Activated naive CD8-positive, alpha-beta T cell treated with anti-CD3 and anti-CD28 coated beads, Interleukin-2, amount 50 U/mL, for 24 hours (primary cell): ENCODE data around the gene NTHL1.

Experiments used
- ATAC-seq: fragments of 150-1000 bp; cut with Tn5 transposase; one replicate; pipeline ENCODE4 v1.10.0; 2021
- DNase-seq: peaks from one replicate; pipeline ENCODE4 v3.0.0; 2021
- H3K27ac Mint-ChIP-seq: one replicate; pipeline ENCODE4 v1.8.0; 2021; ENCODE audit warnings: mild to moderate bottlenecking, mixed read lengths
- H3K27me3 Mint-ChIP-seq: one replicate; pipeline ENCODE4 v1.8.0; 2021; ENCODE audit warnings: mixed read lengths
- H3K36me3 Mint-ChIP-seq: one replicate; pipeline ENCODE4 v1.8.0; 2021; ENCODE audit warnings: low read depth, mixed read lengths
- H3K4me1 Mint-ChIP-seq: one replicate; pipeline ENCODE4 v1.8.0; 2021; ENCODE audit warnings: mixed read lengths
- H3K4me3 Mint-ChIP-seq: one replicate; pipeline ENCODE4 v1.8.0; 2021; ENCODE audit warnings: mild to moderate bottlenecking, moderate library complexity, mixed read lengths
- H3K9me3 Mint-ChIP-seq: one replicate; pipeline ENCODE4 v1.8.0; 2021; ENCODE audit warnings: mixed read lengths

NTHL1 gene

GRCh38 chr16:2044541-2044940 is 3.1 kb downstream of the NTHL1 start:
- Mint-ChIP-seq H3K27ac (no peak overlapping the region), H3K4me1 (peaks cover 23% of the 10 kb centered on the region), H3K27me3 (no peaks in the 10 kb centered on the region), H3K4me3 (no peak overlapping the region), H3K9me3 (no peaks in the 10 kb centered on the region), H3K36me3 (peaks cover 2% of the 10 kb centered on the region)
- DNase-seq (no peak), ATAC-seq (no peak)

GRCh38 chr16:2043667-2044451 is 3.8 kb downstream of the NTHL1 start:
- Mint-ChIP-seq H3K27me3 (no peaks in the 10 kb centered on the region), H3K9me3 (no peaks in the 10 kb centered on the region), H3K4me1 (peaks cover 18% of the 10 kb centered on the region), H3K36me3 (peaks cover 2% of the 10 kb centered on the region), H3K27ac (no peak overlapping the region), H3K4me3 (no peak overlapping the region)
- ATAC-seq (no peak), DNase-seq (no peak)

GRCh38 chr16:2042986-2043666 is 4.5 kb downstream of the NTHL1 start:
- peaks cover 2% of the 10 kb centered on the region for H3K36me3 Mint-ChIP-seq

GRCh38 chr16:2042171-2042985 is 5.3 kb downstream of the NTHL1 start:
- no peak for DNase-seq
- no peak overlapping the region for H3K27ac Mint-ChIP-seq
- no peaks in the 10 kb centered on the region for H3K9me3 Mint-ChIP-seq
- H3K4me1 Mint-ChIP-seq, result peaks cover 11% of the 10 kb centered on the region
- H3K27me3 Mint-ChIP-seq, result no peaks in the 10 kb centered on the region
- peaks cover 2% of the 10 kb centered on the region for H3K36me3 Mint-ChIP-seq
- ATAC-seq, result no peak
- H3K4me3 Mint-ChIP-seq, result no peak overlapping the region

More at GRCh38 chr16:2042986-2043666, 4.5 kb downstream of the NTHL1 start:
- Mint-ChIP-seq H3K27ac (no peak overlapping the region), H3K9me3 (no peaks in the 10 kb centered on the region), H3K27me3 (no peaks in the 10 kb centered on the region), H3K4me3 (no peak overlapping the region), H3K4me1 (peaks cover 11% of the 10 kb centered on the region)
- no peak for ATAC-seq
- DNase-seq, result no peak

GRCh38 chr16:2040787-2041522 is 6.7 kb downstream of the NTHL1 start:
- DNase-seq (no peak), ATAC-seq (no peak)
- Mint-ChIP-seq H3K4me3 (no peak overlapping the region), H3K9me3 (no peaks in the 10 kb centered on the region), H3K36me3 (peaks cover 2% of the 10 kb centered on the region), H3K4me1 (no peaks in the 10 kb centered on the region), H3K27ac (no peak overlapping the region), H3K27me3 (no peaks in the 10 kb centered on the region)

GRCh38 chr16:2040041-2040786 is 7.4 kb downstream of the NTHL1 start:
- Mint-ChIP-seq H3K4me1 (no peaks in the 10 kb centered on the region), H3K4me3 (no peak overlapping the region), H3K9me3 (no peaks in the 10 kb centered on the region), H3K36me3 (peaks cover 2% of the 10 kb centered on the region), H3K27me3 (no peaks in the 10 kb centered on the region), H3K27ac (no peak overlapping the region)
- no peak for ATAC-seq
- DNase-seq, result no peak

GRCh38 chr16:2039274-2040031 is 8.2 kb downstream of the NTHL1 start:
- H3K4me3 Mint-ChIP-seq, result no peak overlapping the region
- DNase-seq (no peak), ATAC-seq (no peak)

GRCh38 chr16:2038382-2039231 is 9.0 kb downstream of the NTHL1 start:
- no peak overlapping the region for H3K4me3 Mint-ChIP-seq
- ATAC-seq (no peak), DNase-seq (no peak)
- H3K4me1 Mint-ChIP-seq, result no peaks in the 10 kb centered on the region
- H3K27me3 Mint-ChIP-seq, result no peaks in the 10 kb centered on the region
- no peaks in the 10 kb centered on the region for H3K9me3 Mint-ChIP-seq
- no peak overlapping the region for H3K27ac Mint-ChIP-seq
- H3K36me3 Mint-ChIP-seq, result peaks cover 2% of the 10 kb centered on the region

More at GRCh38 chr16:2039274-2040031, 8.2 kb downstream of the NTHL1 start:
- H3K4me1 Mint-ChIP-seq, result no peaks in the 10 kb centered on the region
- no peaks in the 10 kb centered on the region for H3K9me3 Mint-ChIP-seq
- no peak overlapping the region for H3K27ac Mint-ChIP-seq
- H3K27me3 Mint-ChIP-seq, result no peaks in the 10 kb centered on the region
- H3K36me3 Mint-ChIP-seq, result peaks cover 2% of the 10 kb centered on the region

GRCh38 chr16:2037647-2038381 is 9.8 kb downstream of the NTHL1 start:
- Mint-ChIP-seq H3K4me3 (no peak overlapping the region), H3K27ac (no peak overlapping the region), H3K27me3 (no peaks in the 10 kb centered on the region), H3K36me3 (no peaks in the 10 kb centered on the region), H3K4me1 (no peaks in the 10 kb centered on the region), H3K9me3 (no peaks in the 10 kb centered on the region)
- no peak for ATAC-seq
- DNase-seq, result no peak

GRCh38 chr16:2037115-2037514 is 10.5 kb downstream of the NTHL1 start:
- no peaks in the 10 kb centered on the region for H3K27me3 Mint-ChIP-seq
- H3K9me3 Mint-ChIP-seq, result no peaks in the 10 kb centered on the region
- H3K4me3 Mint-ChIP-seq, result no peak overlapping the region
- ATAC-seq (no peak), DNase-seq (no peak)
- H3K4me1 Mint-ChIP-seq, result no peaks in the 10 kb centered on the region
- no peaks in the 10 kb centered on the region for H3K36me3 Mint-ChIP-seq
- no peak overlapping the region for H3K27ac Mint-ChIP-seq

- Mint-ChIP-seq H3K4me1 (no peaks in the 10 kb centered on the region), H3K4me3 (no peak overlapping the region), H3K36me3 (no peaks in the 10 kb centered on the region), H3K9me3 (no peaks in the 10 kb centered on the region), H3K27ac (no peak overlapping the region), H3K27me3 (no peaks in the 10 kb centered on the region)
- no peak for DNase-seq
- ATAC-seq, result no peak
Observed at GRCh38 chr16:2036200-2036966, 11.3 kb downstream of the NTHL1 start.
